GM12878 (cell line): ENCODE results near the gene MAVS.

ENCODE experiments used
- CREB1 ChIP-seq: IDR thresholded peaks from 2 replicates; pipeline ENCODE4 v1.6.1; 2012; ENCODE audit warnings: low read depth, mild to moderate bottlenecking, inconsistent platforms
- MYC ChIP-seq: IDR thresholded peaks from 2 replicates; pipeline ENCODE4 v1.6.1; 2011; ENCODE audit warnings: mild to moderate bottlenecking, low read length, moderate library complexity, inconsistent platforms; ENCODE audit not compliant: insufficient read depth, insufficient replicate concordance, insufficient read length, severe bottlenecking
- TAF1 ChIP-seq: IDR thresholded peaks from 2 replicates; pipeline ENCODE4 v1.6.1; 2011; ENCODE audit warnings: mild to moderate bottlenecking, low read depth, low read length, borderline replicate concordance

GRCh38 chr20:3839328-3839727, 7.3 kb upstream of the MAVS start:
- TF ChIP-seq TAF1 (no peak), CREB1 (no peak), MYC (no peak)
